ENCODE data around the gene BFSP1. TPM values are rescaled to one million over a fixed set of nuclear protein-coding genes. Genes with fewer than 3 reads are reported as not detected.

BFSP1 gene
- polyA plus RNA-seq, 3 donors, result 3.9 to 4.5 (median 3.9) TPM

Other genes starting within 250 kb of the BFSP1 start
- gene DSTN, start 38.7 kb upstream of the BFSP1 start, polyA plus RNA-seq (ENCODE audit: insufficient read length in 3 of 3), result 100 to 1,000 TPM; 397 to 438 (median 404) TPM
- gene RRBP1, start 150.9 kb upstream of the BFSP1 start, polyA plus RNA-seq (ENCODE audit: insufficient read length in 3 of 3), result 100 to 1,000 TPM; 110 to 122 (median 120) TPM
- gene BANF2, start 168.6 kb upstream of the BFSP1 start, polyA plus RNA-seq (ENCODE audit: insufficient read length in 3 of 3), result under 1 TPM in 1 of 3 donors, not detected in 2; 0.29 TPM

Measured in right renal cortex interstitium (tissue), 3 donors.